NCI-H2081 (cell line): Measurements from ENCODE around the gene TRPM2.
"Not testable (repeated sequence)": the region's sequence is repeated elsewhere in the genome, so short reads cannot be mapped to it uniquely, and the experiment has no call there.

Experiments used
- DNase-seq, 2 experiments: peaks; one replicate each; lab custom pipeline; 2025; lab: John Stamatoyannopoulos, UW

Gene TRPM2

GRCh38 chr21:44397431-44398031 is 44.1 kb downstream of the TRPM2 start:
- no peak for DNase-seq

DNA sequence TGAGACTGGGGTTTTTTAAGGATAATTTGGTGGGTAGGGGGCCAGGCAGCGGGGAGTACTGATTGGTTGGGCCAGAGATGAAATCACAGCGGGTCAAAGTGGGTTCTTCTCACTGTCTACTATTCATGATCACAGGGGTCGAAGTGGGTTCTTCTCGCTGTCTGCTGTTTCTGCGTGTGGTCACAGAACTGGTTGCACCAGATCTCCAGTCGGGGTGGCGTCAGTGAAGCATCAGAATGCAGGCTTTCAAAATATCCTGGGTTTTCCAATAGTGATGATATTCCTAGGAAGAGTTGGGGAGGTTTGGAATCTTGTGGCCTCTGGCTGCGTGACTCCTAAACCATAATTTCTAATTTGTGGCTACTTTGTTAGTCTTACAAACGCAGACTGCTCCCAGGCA is 45.1 kb downstream of the TRPM2 start:
- DNase-seq = no peak

GRCh38 chr21:44399151-44399954 is 45.9 kb downstream of the TRPM2 start:
- no peak for DNase-seq

- no peak for DNase-seq
Observed at GRCh38 chr21:44399955-44400790, 46.8 kb downstream of the TRPM2 start.

- no peak for DNase-seq
Observed at GRCh38 chr21:44400791-44401385, 47.5 kb downstream of the TRPM2 start.

- DNase-seq = no peak
Observed at GRCh38 chr21:44401386-44402160, 48.2 kb downstream of the TRPM2 start.

- DNase-seq = no peak
Observed at GRCh38 chr21:44402323-44403105, 49.1 kb downstream of the TRPM2 start.

DNA sequence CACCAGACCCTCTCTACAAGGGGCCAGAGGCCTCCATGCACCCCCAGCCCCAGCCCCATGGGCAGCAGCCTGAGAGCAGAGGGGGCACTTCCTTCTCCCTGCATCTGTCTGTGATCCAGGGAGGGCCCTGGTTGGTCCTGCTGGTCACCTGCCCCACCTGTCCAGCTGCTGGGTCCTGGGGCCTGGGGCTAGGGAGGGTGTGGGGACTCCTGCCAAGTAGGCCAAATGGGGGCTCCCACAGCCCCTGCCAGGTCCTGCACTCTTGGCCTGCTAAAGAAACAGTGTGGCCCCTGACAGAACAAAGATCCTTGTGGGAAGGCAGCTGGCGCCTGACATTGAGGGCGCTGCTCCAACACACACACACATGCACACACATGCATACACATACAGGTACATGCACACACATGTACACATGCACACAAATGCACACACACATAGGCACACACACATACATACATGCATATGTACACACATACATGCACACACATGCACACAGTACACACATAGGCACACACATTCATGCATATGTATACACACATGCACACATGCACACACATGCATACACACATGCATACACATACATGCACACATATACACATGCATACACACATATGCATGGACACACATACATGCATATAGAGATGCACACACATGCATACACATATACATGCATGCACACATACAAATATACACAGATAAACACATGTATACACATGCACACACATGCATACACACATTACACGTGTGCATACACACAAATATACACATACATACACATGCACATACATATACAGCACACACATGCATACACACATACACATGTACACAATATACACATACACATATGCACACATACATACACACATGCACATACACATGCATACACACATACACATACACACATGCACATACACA is 49.9 kb downstream of the TRPM2 start:
- DNase-seq = no peak

- not testable (repeated sequence) for DNase-seq
Observed at GRCh38 chr21:44404482-44404881, 51.1 kb downstream of the TRPM2 start.

GRCh38 chr21:44405091-44405947 is 51.9 kb downstream of the TRPM2 start:
- no peak for DNase-seq

GRCh38 chr21:44405948-44406872 is 52.8 kb downstream of the TRPM2 start:
- DNase-seq = no peak

DNA sequence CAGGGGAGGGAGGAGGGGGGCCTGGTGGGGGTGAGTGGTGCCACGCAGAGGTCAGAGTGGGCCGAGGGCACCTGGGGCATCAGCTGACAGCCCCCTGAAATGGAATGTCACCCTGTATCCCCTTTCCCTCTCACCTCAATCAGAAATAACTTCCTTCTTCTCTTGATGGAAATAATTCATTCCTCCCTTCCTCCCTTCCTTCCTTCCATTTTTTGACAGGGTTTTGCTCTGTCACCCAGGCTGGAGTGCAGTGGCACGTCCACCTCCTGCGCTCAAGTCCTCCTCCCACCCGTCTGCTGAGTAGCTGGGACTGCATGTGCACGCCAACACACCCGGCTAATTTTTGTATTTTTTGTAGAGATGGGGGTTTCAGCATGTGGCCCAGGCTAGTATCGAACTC is 53.5 kb downstream of the TRPM2 start:
- DNase-seq = no peak

DNA sequence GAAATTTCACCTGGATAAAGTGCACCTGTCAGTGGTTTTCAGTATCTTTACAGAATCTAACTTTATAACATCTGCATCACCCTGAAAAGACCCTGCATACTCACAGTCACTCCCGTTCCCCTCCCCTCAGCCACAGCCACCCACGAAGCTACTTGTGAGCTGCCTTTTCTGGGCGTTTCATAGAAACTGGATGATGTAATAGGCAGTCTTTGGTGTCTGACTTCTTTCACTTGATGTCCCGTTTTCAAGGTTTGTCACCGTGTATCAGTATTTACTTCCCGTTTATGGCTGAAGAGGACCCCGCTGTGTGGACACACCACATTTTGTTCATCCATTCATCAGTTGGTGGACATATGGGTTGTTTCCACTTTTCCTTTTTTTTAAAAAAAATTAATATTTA is 54.1 kb downstream of the TRPM2 start:
- no peak for DNase-seq

- DNase-seq = no peak
Observed at GRCh38 chr21:44408226-44408625, 54.8 kb downstream of the TRPM2 start.

DNA sequence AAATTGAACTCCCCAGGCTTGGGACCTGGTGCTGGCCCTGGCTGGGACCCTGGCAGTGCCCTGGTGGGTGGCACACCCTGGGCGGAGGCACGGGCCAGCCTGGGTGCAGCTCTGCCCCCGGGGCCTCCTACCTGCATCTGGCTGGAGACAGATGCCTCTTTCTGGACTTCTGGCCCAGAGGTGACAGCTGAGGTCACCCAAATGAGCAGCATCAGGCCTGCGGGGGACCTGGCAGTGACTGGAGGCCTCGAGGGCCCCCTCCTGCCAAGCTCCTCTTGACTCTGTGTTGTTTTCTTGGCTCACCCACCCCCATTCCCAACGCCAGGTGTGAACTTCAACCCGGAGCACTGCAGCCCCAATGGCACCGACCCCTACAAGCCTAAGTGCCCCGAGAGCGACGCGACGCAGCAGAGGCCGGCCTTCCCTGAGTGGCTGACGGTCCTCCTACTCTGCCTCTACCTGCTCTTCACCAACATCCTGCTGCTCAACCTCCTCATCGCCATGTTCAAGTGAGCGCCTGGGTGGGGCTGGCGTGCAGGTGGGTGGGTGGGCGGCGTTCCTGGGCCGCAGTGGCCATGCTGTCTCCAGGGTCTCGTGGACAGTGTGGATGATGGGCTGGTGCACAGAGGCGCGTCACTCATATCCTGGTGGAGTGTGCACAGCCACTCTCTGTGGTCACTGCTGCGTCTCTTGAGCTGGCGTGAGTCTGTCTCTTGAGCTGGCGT is 60.3 kb downstream of the TRPM2 start:
- DNase-seq = no peak

- no peak for DNase-seq
Observed at GRCh38 chr21:44414291-44415072, 61.1 kb downstream of the TRPM2 start.
